AG04449 (cell line): ENCODE measurements around the gene ULK4.

ENCODE experiments used
- CTCF ChIA-PET: fragments of 350-600 bp; formaldehyde crosslinking; extraction: SDS; loops from one replicate; lab custom pipeline; 2021; ENCODE audit warnings: antibody characterized with exemption; lab: Yijun Ruan, JAX
- POLR2A ChIA-PET: fragments of 400-600, 350-600 bp; formaldehyde crosslinking; extraction: SDS; loops from one replicate; lab custom pipeline; 2020; ENCODE audit warnings: antibody characterized with exemption, inconsistent platforms; lab: Yijun Ruan, JAX
- DNase-seq: peaks from one replicate; pipeline ENCODE4 v3.0.0-alpha.2; 2010; ENCODE audit warnings: low read depth, low spot score
- H3K4me3 ChIP-seq: 2 replicates; pipeline ENCODE4 v1.5.1; 2011; ENCODE audit warnings: low read depth, mild to moderate bottlenecking, control low read depth, low read length
- CTCF ChIP-seq: IDR thresholded peaks from one replicate; pipeline ENCODE4 v1.5.1; 2011; ENCODE audit warnings: mild to moderate bottlenecking, moderate library complexity, low read length, control low read depth, inconsistent platforms; ENCODE audit not compliant: insufficient read depth; ENCODE audit errors: missing control alignments

Gene ULK4

GRCh38 chr3:41966206-41966605 lies 4.3 kb upstream of the ULK4 start:
- CTCF ChIA-PET, result no interaction called here

GRCh38 chr3:41963823-41964222 lies 1.9 kb upstream of the ULK4 start:
- no peak for TF ChIP-seq CTCF
- ChIA-PET CTCF (interaction anchor here (3.2 kb wide), 1 partner anchor 136 kb away, joined by 13 read pairs; no protein-coding TSS in a partner anchor), POLR2A (no interaction called here)
- DNase-seq, result no peak
- H3K4me3 ChIP-seq, result no peak overlapping the region

More at GRCh38 chr3:41966206-41966605, 4.3 kb upstream of the ULK4 start:
- no peak overlapping the region for H3K4me3 ChIP-seq
- no peak for DNase-seq
- TF ChIP-seq CTCF, result no peak
- POLR2A ChIA-PET, result no interaction called here

GRCh38 chr3:41960826-41961750 lies 815 bp downstream of the ULK4 start:
- DNase-seq, result no peak
- POLR2A ChIA-PET, result interaction anchor here (0.6 kb wide), 1 partner anchor 73 kb away, joined by 3 read pairs; no protein-coding TSS in a partner anchor

GRCh38 chr3:41956574-41956973 lies 5.3 kb downstream of the ULK4 start:
- no peak overlapping the region for H3K4me3 ChIP-seq
- no peak for DNase-seq
- ChIA-PET CTCF (interaction anchor here (0.8 kb wide), 1 partner anchor 8 kb away, joined by 3 read pairs; no protein-coding TSS in a partner anchor), POLR2A (interaction anchor here (0.6 kb wide), 1 partner anchor 85 kb away, joined by 3 read pairs; no protein-coding TSS in a partner anchor)
- no peak for TF ChIP-seq CTCF

More at GRCh38 chr3:41960826-41961750, 815 bp downstream of the ULK4 start:
- CTCF ChIA-PET, result interaction anchor here (1.3 to 3.2 kb wide), 2 partner anchors 27 to 139 kb away, joined by 3 to 13 read pairs; no protein-coding TSS in a partner anchor
- no peak for TF ChIP-seq CTCF
- peak overlapping the region; percentile 79 for H3K4me3 ChIP-seq

GRCh38 chr3:41955192-41955591 lies 6.7 kb downstream of the ULK4 start:
- H3K4me3 ChIP-seq, result no peak overlapping the region

More at GRCh38 chr3:41955192-41955591, 6.7 kb downstream of the ULK4 start:
- ChIA-PET POLR2A (no interaction called here), CTCF (no interaction called here)
- TF ChIP-seq CTCF, result no peak
- no peak for DNase-seq
